Measurements from ENCODE around the gene OSBPL7. TPM values are rescaled to one million over a fixed set of nuclear protein-coding genes. Genes with fewer than 3 reads are reported as not detected.

Gene OSBPL7
- total and polyA plus RNA-seq, 2 of the 13 experiments (the other 11 are each of a cell fraction or from before 2014, with no cell fraction given), result 4.7 to 6.6 TPM

GRCh38 chr17:47785538-47786123 is 36.0 kb downstream of the OSBPL7 start (continued):
- TF ChIP-seq BRF2 (CRISPR knock-in tag; IDR thresholded peaks at IDR 0.05), result no peak
- TF ChIP-seq ZNF280B (CRISPR knock-in tag; IDR thresholded peaks at IDR 0.05; ENCODE audit: borderline replicate concordance), result no peak
- no peak for TF ChIP-seq ZNF883 (CRISPR knock-in tag; IDR thresholded peaks at IDR 0.05; ENCODE audit: not compliant biosample characterization)
- TF ChIP-seq MTF2 (CRISPR knock-in tag; IDR thresholded peaks at IDR 0.05; ENCODE audit: borderline replicate concordance), result no peak
- TF ChIP-seq THAP11 (CRISPR knock-in tag; IDR thresholded peaks at IDR 0.05), result peak; percentile 54; the same call in 1 of the 2 replicates
- TF ChIP-seq ZNF333 (CRISPR knock-in tag; IDR thresholded peaks at IDR 0.05; ENCODE audit: borderline replicate concordance), result no peak
- TF ChIP-seq REXO4 (CRISPR knock-in tag; IDR thresholded peaks at IDR 0.05; ENCODE audit: borderline replicate concordance), result no peak
- TF ChIP-seq REST (IDR thresholded peaks at IDR 0.05; ENCODE audit: borderline replicate concordance in 1 of 2, low read depth in 1 of 2, low read length in 2 of 2), result peak; percentile 96 to 100
- TF ChIP-seq WIZ (CRISPR knock-in tag; IDR thresholded peaks at IDR 0.05), result peak; percentile 98
- TF ChIP-seq ZNF766 (CRISPR knock-in tag; IDR thresholded peaks at IDR 0.05; ENCODE audit: borderline replicate concordance), result no peak
- peak; percentile 91 for TF ChIP-seq BORCS8-MEF2B (CRISPR knock-in tag; IDR thresholded peaks at IDR 0.05)
- TF ChIP-seq ZNF296 (CRISPR knock-in tag; conservative IDR thresholded peaks at IDR 0.05), result no peak
- TF ChIP-seq ZNF569 (CRISPR knock-in tag; IDR thresholded peaks at IDR 0.05; ENCODE audit: borderline replicate concordance), result no peak
- TF ChIP-seq NR2F1 (CRISPR knock-in tag; IDR thresholded peaks at IDR 0.05), result no peak
- TF ChIP-seq TRAFD1 (CRISPR knock-in tag; IDR thresholded peaks at IDR 0.05; ENCODE audit: borderline replicate concordance), result no peak
- TF ChIP-seq NFE2L2 (IDR thresholded peaks at IDR 0.05; ENCODE audit: low read length), result no peak

Measured in HepG2 (cell line).